ENCODE data around the gene MTFMT.

Gene MTFMT

DNA sequence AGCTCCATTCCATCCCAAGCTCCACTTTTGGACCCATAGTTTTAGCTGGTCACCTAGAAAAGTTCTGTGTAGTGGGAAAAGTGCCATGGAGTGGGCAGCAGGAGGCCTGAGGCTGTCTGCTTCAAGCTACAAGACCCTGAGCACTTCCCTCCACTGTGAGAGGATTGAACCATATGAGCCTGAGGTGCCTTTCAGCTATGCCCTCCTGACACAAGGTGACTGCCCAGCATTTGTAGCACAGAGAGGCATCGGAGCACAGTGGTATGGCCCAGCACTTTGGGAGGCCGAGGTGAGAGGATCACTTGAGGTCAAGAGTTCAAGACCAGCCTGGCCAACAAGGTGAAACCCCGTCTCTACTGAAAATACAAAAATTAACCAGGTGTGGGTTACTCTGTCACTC, 43.2 kb upstream of the MTFMT start:
- CTCF ChIA-PET: no interaction called here
- POLR2A ChIA-PET: no interaction called here
- DNase-seq (ENCODE audit: extremely low spot score): no peak
- TF ChIP-seq SUZ12 (IDR thresholded peaks at IDR 0.05) (no peak), ARNT (IDR thresholded peaks at IDR 0.05) (no peak), ELF4 (IDR thresholded peaks at IDR 0.05) (no peak), CTBP1 (IDR thresholded peaks at IDR 0.05; ENCODE audit: borderline replicate concordance) (no peak), BHLHE40 (IDR thresholded peaks at IDR 0.05; ENCODE audit: borderline replicate concordance) (no peak), FOXM1 (IDR thresholded peaks at IDR 0.05; ENCODE audit: borderline replicate concordance) (no peak), TARDBP (IDR thresholded peaks at IDR 0.05) (no peak), FOXA1 (IDR thresholded peaks at IDR 0.05) (no peak), PKNOX1 (IDR thresholded peaks at IDR 0.05) (no peak), HDGF (IDR thresholded peaks at IDR 0.05; ENCODE audit: borderline replicate concordance) (no peak), ZNF384 (IDR thresholded peaks at IDR 0.05) (no peak), NFRKB (IDR thresholded peaks at IDR 0.05) (no peak), L3MBTL2 (conservative IDR thresholded peaks at IDR 0.05) (no peak), SP1 (IDR thresholded peaks at IDR 0.05) (no peak), FOXK2 (IDR thresholded peaks at IDR 0.05) (no peak), LEF1 (IDR thresholded peaks at IDR 0.05; ENCODE audit: borderline replicate concordance) (no peak)

DNA sequence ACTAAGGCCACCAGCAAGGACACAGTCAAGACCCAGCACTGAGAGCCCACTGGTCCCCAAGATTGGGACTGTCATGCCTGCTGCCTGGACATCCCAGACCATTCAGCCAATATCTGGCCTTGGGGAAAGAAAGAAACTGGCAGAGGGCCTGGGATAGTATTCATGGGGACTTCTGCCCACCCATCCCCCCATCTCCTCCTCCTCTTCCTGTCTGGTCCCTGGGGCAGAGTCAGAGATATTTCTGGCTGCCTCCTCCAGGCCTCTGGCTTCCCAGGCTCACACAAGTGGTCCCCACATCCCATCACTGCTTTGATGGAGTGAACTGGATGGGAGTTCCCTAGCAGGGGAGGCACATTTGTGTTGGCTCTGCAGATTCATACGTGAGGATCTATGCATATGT, 42.6 kb upstream of the MTFMT start:
- no peak for TF ChIP-seq FOXK2 (IDR thresholded peaks at IDR 0.05)
- no peak for TF ChIP-seq FOXM1 (IDR thresholded peaks at IDR 0.05; ENCODE audit: borderline replicate concordance)
- TF ChIP-seq L3MBTL2 (conservative IDR thresholded peaks at IDR 0.05): no peak
- no peak for TF ChIP-seq HDGF (IDR thresholded peaks at IDR 0.05; ENCODE audit: borderline replicate concordance)
- TF ChIP-seq SP1 (IDR thresholded peaks at IDR 0.05): no peak
- no peak for TF ChIP-seq LEF1 (IDR thresholded peaks at IDR 0.05; ENCODE audit: borderline replicate concordance)
- no peak for TF ChIP-seq ZNF384 (IDR thresholded peaks at IDR 0.05)
- no peak for TF ChIP-seq SUZ12 (IDR thresholded peaks at IDR 0.05)
- no peak for TF ChIP-seq NFRKB (IDR thresholded peaks at IDR 0.05)
- TF ChIP-seq ELF4 (IDR thresholded peaks at IDR 0.05): no peak
- no peak for TF ChIP-seq PKNOX1 (IDR thresholded peaks at IDR 0.05)
- no peak for TF ChIP-seq TARDBP (IDR thresholded peaks at IDR 0.05)
- no peak for TF ChIP-seq CTBP1 (IDR thresholded peaks at IDR 0.05; ENCODE audit: borderline replicate concordance)
- POLR2A ChIA-PET: no interaction called here
- CTCF ChIA-PET: no interaction called here
- DNase-seq (ENCODE audit: extremely low spot score): no peak

GRCh38 chr15:65071381-65071811, 42.0 kb upstream of the MTFMT start:
- no peak for DNase-seq (ENCODE audit: extremely low spot score)
- POLR2A ChIA-PET: no interaction called here
- TF ChIP-seq SP1 (IDR thresholded peaks at IDR 0.05) (no peak), ELF4 (IDR thresholded peaks at IDR 0.05) (no peak), SUZ12 (IDR thresholded peaks at IDR 0.05) (no peak), CTBP1 (IDR thresholded peaks at IDR 0.05; ENCODE audit: borderline replicate concordance) (no peak), FOXA1 (IDR thresholded peaks at IDR 0.05) (no peak), LEF1 (IDR thresholded peaks at IDR 0.05; ENCODE audit: borderline replicate concordance) (no peak), FOXM1 (IDR thresholded peaks at IDR 0.05; ENCODE audit: borderline replicate concordance) (no peak), ZNF384 (IDR thresholded peaks at IDR 0.05) (no peak), ARNT (IDR thresholded peaks at IDR 0.05) (no peak), NFRKB (IDR thresholded peaks at IDR 0.05) (no peak)
- CTCF ChIA-PET: no interaction called here

DNA sequence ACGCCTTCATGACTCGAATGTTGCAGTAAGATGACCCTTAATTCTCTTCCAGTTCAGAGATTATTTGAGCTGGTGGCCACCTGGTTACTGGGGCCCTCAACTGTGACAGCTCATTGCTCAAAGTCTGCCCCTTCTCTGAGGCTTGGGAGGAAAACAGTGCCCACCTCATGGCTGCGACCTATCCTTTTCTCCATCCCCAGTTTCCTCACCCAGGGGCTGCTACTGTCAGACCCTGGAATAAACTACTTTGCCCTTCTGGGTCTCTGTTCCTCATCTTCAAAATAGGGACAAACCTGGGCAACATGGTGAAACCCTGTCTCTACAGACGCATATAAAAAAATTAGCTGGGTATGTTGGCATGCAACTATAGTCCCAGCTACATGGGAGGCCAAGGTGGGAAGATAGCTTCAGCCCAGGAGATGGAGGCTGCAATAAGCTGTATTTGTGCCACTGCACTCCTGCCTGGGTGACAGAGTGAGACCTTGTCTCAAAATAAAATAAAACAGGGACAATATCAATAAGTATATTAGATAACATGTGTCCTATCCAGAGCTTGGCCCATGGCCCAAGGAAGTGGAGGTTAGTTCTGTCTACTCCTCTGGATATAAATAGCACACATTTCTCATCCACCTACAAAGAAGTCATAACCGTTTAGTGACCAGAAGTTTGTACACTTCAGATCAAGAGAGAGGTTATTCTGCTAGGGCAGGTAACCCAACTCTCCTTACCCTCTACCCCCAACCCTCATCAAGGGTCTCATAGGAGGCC, 40.5 kb upstream of the MTFMT start:
- no peak for TF ChIP-seq PKNOX1 (IDR thresholded peaks at IDR 0.05)
- TF ChIP-seq ARNT (IDR thresholded peaks at IDR 0.05): no peak
- TF ChIP-seq FOXK2 (IDR thresholded peaks at IDR 0.05): no peak
- no peak for TF ChIP-seq ZNF384 (IDR thresholded peaks at IDR 0.05)
- TF ChIP-seq L3MBTL2 (conservative IDR thresholded peaks at IDR 0.05): no peak
- TF ChIP-seq NFRKB (IDR thresholded peaks at IDR 0.05): no peak
- ChIA-PET CTCF (no interaction called here), POLR2A (interaction anchor here (0.9 to 1.6 kb wide), 2 partner anchors 9 to 235 kb away, joined by 3 to 4 read pairs; partner anchors contain the start of gene RNU5B-1)
- no peak for DNase-seq (ENCODE audit: extremely low spot score)

DNA sequence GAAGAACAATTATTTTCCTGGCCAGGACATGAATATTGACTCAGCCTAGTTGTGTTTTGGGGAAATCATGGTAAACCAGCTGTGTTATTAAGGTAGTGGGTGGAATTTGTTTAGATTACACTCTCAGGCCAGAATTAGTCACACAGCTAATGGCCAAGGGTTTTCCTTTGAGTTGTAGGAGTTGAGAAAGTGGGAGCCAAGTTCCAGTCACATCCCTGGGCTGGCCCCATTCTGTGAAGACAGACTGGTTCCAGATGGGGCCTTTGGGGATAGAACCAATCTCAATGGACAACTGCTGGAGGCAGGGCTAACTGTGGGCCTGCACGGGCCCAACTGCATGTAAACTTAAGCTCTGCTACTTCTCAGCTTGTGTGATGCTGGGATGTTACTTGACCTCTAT, 39.7 kb upstream of the MTFMT start:
- TF ChIP-seq L3MBTL2 (conservative IDR thresholded peaks at IDR 0.05) (no peak), ELF4 (IDR thresholded peaks at IDR 0.05) (no peak), FOXK2 (IDR thresholded peaks at IDR 0.05) (no peak), BHLHE40 (IDR thresholded peaks at IDR 0.05; ENCODE audit: borderline replicate concordance) (no peak), FOXA1 (IDR thresholded peaks at IDR 0.05) (no peak), SUZ12 (IDR thresholded peaks at IDR 0.05) (no peak), PKNOX1 (IDR thresholded peaks at IDR 0.05) (no peak), FOXM1 (IDR thresholded peaks at IDR 0.05; ENCODE audit: borderline replicate concordance) (no peak), HDGF (IDR thresholded peaks at IDR 0.05; ENCODE audit: borderline replicate concordance) (no peak), SP1 (IDR thresholded peaks at IDR 0.05) (no peak), CTBP1 (IDR thresholded peaks at IDR 0.05; ENCODE audit: borderline replicate concordance) (no peak), LEF1 (IDR thresholded peaks at IDR 0.05; ENCODE audit: borderline replicate concordance) (no peak), TARDBP (IDR thresholded peaks at IDR 0.05) (no peak)
- DNase-seq (ENCODE audit: extremely low spot score): no peak
- POLR2A ChIA-PET: interaction anchor here (0.9 to 1.6 kb wide), 2 partner anchors 9 to 235 kb away, joined by 3 to 4 read pairs; partner anchors contain the start of gene RNU5B-1
- CTCF ChIA-PET: no interaction called here

Measured in HEK293T (cell line).